CD4-positive, alpha-beta memory T cell (primary cell): Measurements from ENCODE around the gene ATP6AP2. TPM values are rescaled to one million over a fixed set of nuclear protein-coding genes. Genes with fewer than 3 reads are reported as not detected.
A peak's percentile ranks its signal among the peaks of the same experiment; 100 is the strongest.

Source experiments
- CTCF ChIA-PET: fragments of 350-600 bp; sonication (Branson Sonifier 250); formaldehyde crosslinking; loops from one replicate; lab custom pipeline; 2021; ENCODE audit warnings: inconsistent platforms; ENCODE audit not compliant: partially characterized antibody; lab: Charles Lee
- POLR2A ChIA-PET: fragments of 350-600 bp; sonication (Branson Sonifier 250); formaldehyde crosslinking; loops from one replicate; lab custom pipeline; 2021; ENCODE audit not compliant: partially characterized antibody; lab: Charles Lee
- DNase-seq, 5 donors: peaks; one replicate each; pipeline versions ENCODE4 v3.0.0 to v3.0.0-alpha.2; 2020 to 2022; ENCODE audit warnings: mixed read lengths in 1 of 5
- H3K27ac ChIP-seq: one replicate; pipeline ENCODE4 v1.7.0; 2013; ENCODE audit warnings: low read depth, low read length
- H3K27me3 ChIP-seq: 2 replicates; pipeline ENCODE4 v1.7.0; 2013; ENCODE audit warnings: mild to moderate bottlenecking, low read length, moderate library complexity; ENCODE audit not compliant: insufficient read depth
- H3K36me3 ChIP-seq: 2 replicates; pipeline ENCODE4 v1.7.0; 2013; ENCODE audit warnings: mild to moderate bottlenecking, low read length, moderate library complexity; ENCODE audit not compliant: insufficient read depth
- H3K4me1 ChIP-seq: 2 replicates; pipeline ENCODE4 v1.7.0; 2013; ENCODE audit warnings: mild to moderate bottlenecking, low read length, moderate library complexity; ENCODE audit not compliant: insufficient read depth
- H3K4me3 ChIP-seq, 2 donors: one replicate each; pipeline ENCODE4 v1.7.0; 2013; ENCODE audit warnings: low read length in 2 of 2, mild to moderate bottlenecking in 1 of 2
- H3K9me3 ChIP-seq, 2 donors: one replicate each; pipeline ENCODE4 v1.7.0; 2013; ENCODE audit warnings: low read length in 2 of 2, control low read depth in 1 of 2; ENCODE audit not compliant: control insufficient read depth in 1 of 2
- H3K27ac Mint-ChIP-seq, 7 donors: one replicate each; pipeline ENCODE4 v1.8.0; 2020 to 2021; ENCODE audit warnings: mixed read lengths in 7 of 7, mild to moderate bottlenecking in 6 of 7, inconsistent platforms in 3 of 7, moderate library complexity in 3 of 7
- H3K27me3 Mint-ChIP-seq, 2 donors: one replicate each; pipeline ENCODE4 v1.8.0; 2020 to 2021; ENCODE audit warnings: mixed read lengths in 2 of 2
- H3K36me3 Mint-ChIP-seq, 2 donors: one replicate each; pipeline ENCODE4 v1.8.0; 2020 to 2021; ENCODE audit warnings: mixed read lengths in 2 of 2, inconsistent platforms in 1 of 2, mild to moderate bottlenecking in 1 of 2
- H3K4me1 Mint-ChIP-seq, 4 donors: one replicate each; pipeline ENCODE4 v1.8.0; 2020 to 2021; ENCODE audit warnings: mixed read lengths in 4 of 4, mild to moderate bottlenecking in 1 of 4
- H3K4me3 Mint-ChIP-seq, 8 donors: one replicate each; pipeline ENCODE4 v1.8.0; 2020 to 2021; ENCODE audit warnings: mixed read lengths in 8 of 8, mild to moderate bottlenecking in 7 of 8, moderate library complexity in 6 of 8, inconsistent platforms in 3 of 8
- H3K9me3 Mint-ChIP-seq, 8 donors: one replicate each; pipeline ENCODE4 v1.8.0; 2020 to 2021; ENCODE audit warnings: mixed read lengths in 8 of 8, mild to moderate bottlenecking in 5 of 8, inconsistent platforms in 3 of 8, moderate library complexity in 1 of 8
- intact Hi-C: fragments of 100-400 bp; cut with micrococcal nuclease; formaldehyde crosslinking; loops from one replicate; pipeline ENCODE4 v1.15.1; 2023
- polyA plus RNA-seq, 2 donors: library from polyadenylated mRNA; unstranded; fragments of 300-500 nt; fragmentation: Illumina TruSeq; gene quantifications; one replicate each; pipeline ENCODE4 v1.2.3, GENCODE V29; 2021
- total RNA-seq, 2 experiments: library from RNA; stranded (reverse); gene quantifications; one replicate each; pipeline ENCODE4 v1.2.3, GENCODE V29; 2021

The ATP6AP2 gene
- total and polyA plus RNA-seq, 4 experiments from 2014 or later, result 80.9 to 254 (median 139) TPM

- H3K4me1 Mint-ChIP-seq, result peaks cover 12 to 20% (median 17%) of the 10 kb centered on the region in 4 donors
- H3K27ac Mint-ChIP-seq, result no peak overlapping the region
- Histone ChIP-seq H3K27me3 (no peaks in the 10 kb centered on the region), H3K9me3 (no peaks in the 10 kb centered on the region), H3K4me1 (peaks cover 12% of the 10 kb centered on the region), H3K4me3 (no peak overlapping the region), H3K27ac (no peak overlapping the region), H3K36me3 (no peaks in the 10 kb centered on the region)
- no peak for DNase-seq
- H3K36me3 Mint-ChIP-seq, result no peaks in the 10 kb centered on the region
- H3K27me3 Mint-ChIP-seq, result no peaks in the 10 kb centered on the region
- intact Hi-C loops, result loop anchor here (5.0 to 10.0 kb wide), 2 partner anchors 572 to 709 kb away; no protein-coding TSS in a partner anchor
- ChIA-PET POLR2A (no interaction called here), CTCF (interaction anchor here (1.0 to 1.8 kb wide), 6 partner anchors 15 to 251 kb away, joined by 3 to 26 read pairs (median 4); no protein-coding TSS in a partner anchor)
- peaks cover 0 to 1% (median 0%) of the 10 kb centered on the region in 8 donors for H3K9me3 Mint-ChIP-seq
- no peak overlapping the region for H3K4me3 Mint-ChIP-seq
Measured at GRCh38 chrX:40542972-40543371, 37.8 kb upstream of the ATP6AP2 start.

GRCh38 chrX:40543661-40544328 lies 37.0 kb upstream of the ATP6AP2 start:
- no peaks in the 10 kb centered on the region for H3K9me3 Mint-ChIP-seq
- no peaks in the 10 kb centered on the region for H3K36me3 ChIP-seq
- H3K36me3 Mint-ChIP-seq, result no peaks in the 10 kb centered on the region
- H3K27ac Mint-ChIP-seq, result no peak overlapping the region
- ChIA-PET CTCF (interaction anchor here (0.7 to 3.7 kb wide), 21 partner anchors 10 to 813 kb away, joined by 3 to 43 read pairs (median 4); partner anchors contain the start of gene CXorf38), POLR2A (no interaction called here)
- H3K4me3 Mint-ChIP-seq, result peak overlapping the region in 2 of 8 donors; percentile 7 to 47
- H3K9me3 ChIP-seq, result no peaks in the 10 kb centered on the region
- intact Hi-C loops, result loop anchor here (2.0 to 10.0 kb wide), 4 partner anchors 101 to 709 kb away; no protein-coding TSS in a partner anchor
- no peak overlapping the region for H3K4me3 ChIP-seq
- H3K4me1 ChIP-seq, result peaks cover 9% of the 10 kb centered on the region
- H3K27me3 ChIP-seq, result no peaks in the 10 kb centered on the region
- H3K4me1 Mint-ChIP-seq, result peaks cover 10 to 18% (median 14%) of the 10 kb centered on the region in 4 donors
- no peak overlapping the region for H3K27ac ChIP-seq
- H3K27me3 Mint-ChIP-seq, result no peaks in the 10 kb centered on the region
- peak in 4 of 5 donors; percentile 19 to 43 (median 31) for DNase-seq

- intact Hi-C loops, result loop anchor here (2.0 to 10.0 kb wide), 4 partner anchors 100 to 708 kb away; no protein-coding TSS in a partner anchor
- DNase-seq, result no peak
- H3K9me3 Mint-ChIP-seq, result no peaks in the 10 kb centered on the region
- Histone ChIP-seq H3K4me3 (no peak overlapping the region), H3K36me3 (no peaks in the 10 kb centered on the region), H3K4me1 (peaks cover 1% of the 10 kb centered on the region), H3K27ac (no peak overlapping the region), H3K27me3 (no peaks in the 10 kb centered on the region), H3K9me3 (no peaks in the 10 kb centered on the region)
- CTCF ChIA-PET, result interaction anchor here (0.7 to 3.7 kb wide), 21 partner anchors 9 to 814 kb away, joined by 3 to 43 read pairs (median 4); partner anchors contain the start of gene CXorf38
- H3K4me1 Mint-ChIP-seq, result peaks cover 2 to 10% (median 6%) of the 10 kb centered on the region in 4 donors
- POLR2A ChIA-PET, result no interaction called here
- H3K4me3 Mint-ChIP-seq, result no peak overlapping the region
- H3K27ac Mint-ChIP-seq, result peak overlapping the region in 1 of 7 donors; percentile 53
- no peaks in the 10 kb centered on the region for H3K36me3 Mint-ChIP-seq
- H3K27me3 Mint-ChIP-seq, result no peaks in the 10 kb centered on the region
Measured at GRCh38 chrX:40544343-40545266, 36.2 kb upstream of the ATP6AP2 start.

- ChIA-PET CTCF (interaction anchor here (1.5 to 3.7 kb wide), 2 partner anchors 105 to 248 kb away, joined by 4 to 43 read pairs; no protein-coding TSS in a partner anchor), POLR2A (no interaction called here)
- Histone ChIP-seq H3K27ac (no peak overlapping the region), H3K36me3 (no peaks in the 10 kb centered on the region), H3K4me1 (no peaks in the 10 kb centered on the region), H3K9me3 (no peaks in the 10 kb centered on the region), H3K27me3 (no peaks in the 10 kb centered on the region), H3K4me3 (no peak overlapping the region)
- Mint-ChIP-seq H3K36me3 (no peaks in the 10 kb centered on the region), H3K9me3 (no peaks in the 10 kb centered on the region), H3K4me3 (no peak overlapping the region), H3K27ac (no peak overlapping the region), H3K27me3 (no peaks in the 10 kb centered on the region), H3K4me1 (peaks cover 0 to 2% (median under 1%) of the 10 kb centered on the region in 4 donors)
- intact Hi-C loops, result loop anchor here (10.0 kb wide), 1 partner anchor 568 kb away; no protein-coding TSS in a partner anchor
- no peak for DNase-seq
Measured at GRCh38 chrX:40546870-40547269, 33.9 kb upstream of the ATP6AP2 start.

GRCh38 chrX:40550066-40550465 lies 30.7 kb upstream of the ATP6AP2 start:
- H3K4me3 Mint-ChIP-seq, result no peak overlapping the region
- Histone ChIP-seq H3K4me3 (no peak overlapping the region), H3K9me3 (no peaks in the 10 kb centered on the region), H3K27me3 (no peaks in the 10 kb centered on the region), H3K4me1 (no peaks in the 10 kb centered on the region), H3K27ac (no peak overlapping the region), H3K36me3 (no peaks in the 10 kb centered on the region)
- no peaks in the 10 kb centered on the region for H3K36me3 Mint-ChIP-seq
- no peaks in the 10 kb centered on the region for H3K9me3 Mint-ChIP-seq
- ChIA-PET POLR2A (no interaction called here), CTCF (interaction anchor here (0.7 kb wide), 1 partner anchor 11 kb away, joined by 3 read pairs; no protein-coding TSS in a partner anchor)
- no peaks in the 10 kb centered on the region for H3K27me3 Mint-ChIP-seq
- DNase-seq, result no peak
- no peak overlapping the region for H3K27ac Mint-ChIP-seq
- no peaks in the 10 kb centered on the region for H3K4me1 Mint-ChIP-seq
- intact Hi-C loops, result no loop called here

GRCh38 chrX:40552768-40553167 lies 28.0 kb upstream of the ATP6AP2 start:
- no peaks in the 10 kb centered on the region for H3K36me3 Mint-ChIP-seq
- CTCF ChIA-PET, result interaction anchor here (2.5 kb wide), 1 partner anchor 8 kb away, joined by 11 read pairs; no protein-coding TSS in a partner anchor
- Histone ChIP-seq H3K4me3 (no peak overlapping the region), H3K36me3 (no peaks in the 10 kb centered on the region), H3K9me3 (no peaks in the 10 kb centered on the region), H3K4me1 (no peaks in the 10 kb centered on the region), H3K27ac (no peak overlapping the region), H3K27me3 (no peaks in the 10 kb centered on the region)
- H3K4me1 Mint-ChIP-seq, result no peaks in the 10 kb centered on the region
- no peaks in the 10 kb centered on the region for H3K9me3 Mint-ChIP-seq
- no peaks in the 10 kb centered on the region for H3K27me3 Mint-ChIP-seq
- no peak overlapping the region for H3K4me3 Mint-ChIP-seq
- POLR2A ChIA-PET, result no interaction called here
- intact Hi-C loops, result no loop called here
- H3K27ac Mint-ChIP-seq, result no peak overlapping the region
- DNase-seq, result no peak
